HCT116 (cell line): ENCODE results near the gene SPTBN1. TPM values are rescaled to one million over a fixed set of nuclear protein-coding genes. Genes with fewer than 3 reads are reported as not detected.
A peak's percentile ranks its signal among the peaks of the same experiment; 100 is the strongest.

Experiments
- ATAC-seq: fragments of 200-7000 bp; cut with Tn5 transposase; 2 replicates; pipeline ENCODE4 v1.9.1; 2020; ENCODE audit warnings: mild to moderate bottlenecking, moderate library complexity
- BruUV-seq: library from RNA; stranded (reverse); fragments of 400-500 nt; replicated peaks from 2 replicates; lab custom pipeline; 2021; lab: Mats Ljungman, UMichigan
- CTCF ChIA-PET: fragments of 300-600 bp; sonication (Branson Sonifier 250); formaldehyde crosslinking; loops from one replicate; lab custom pipeline; 2021; ENCODE audit warnings: antibody characterized with exemption; lab: Charles Lee
- POLR2A ChIA-PET: fragments of 300-600, 350-600 bp; sonication (Branson Sonifier 250); formaldehyde crosslinking; loops from one replicate; lab custom pipeline; 2021; ENCODE audit warnings: antibody characterized with exemption; lab: Charles Lee
- RAD21 ChIA-PET, 2 experiments: fragments of 300-600 bp; sonication (Branson Sonifier 250); formaldehyde crosslinking; loops; one replicate each; lab custom pipeline; 2023; ENCODE audit warnings: low total read pairs in 2 of 2; ENCODE audit not compliant: uncharacterized antibody in 2 of 2, unreplicated experiment in 2 of 2, low non-redundant PET in 1 of 2; lab: Charles Lee
- DNase-seq: peaks from one replicate; pipeline ENCODE4 v3.0.0-alpha.2; 2010; ENCODE audit warnings: low read depth, low spot score
- H2AFZ ChIP-seq: fragments of 200-600 bp; shearing (Covaris generic), sonication (generic); 2 replicates; pipeline ENCODE4 v1.6.1; 2017; ENCODE audit warnings: low read depth, mixed run types, mixed read lengths, antibody characterized with exemption, low read length; ENCODE audit not compliant: poor library complexity, severe bottlenecking
- H3K27ac ChIP-seq: 2 replicates; pipeline ENCODE4 v1.5.1; 2012; ENCODE audit warnings: low read depth, low read length
- H3K27me3 ChIP-seq: fragments of 200-600 bp; sonication (generic); 2 replicates; pipeline ENCODE4 v1.6.1; 2016; ENCODE audit warnings: mixed run types, low read length, mixed read lengths; ENCODE audit not compliant: insufficient read depth
- H3K36me3 ChIP-seq, 2 experiments: fragments of 200-500 bp in 1 of 2; fragments of 200-600 bp in 1 of 2; sonication (Bioruptor generic) in 1 of 2; sonication (generic) in 1 of 2; 2 replicates each; pipeline versions ENCODE4 v1.5.1 to v1.6.1; 2014 to 2016; ENCODE audit warnings: low read length in 2 of 2, inconsistent platforms in 1 of 2, mixed read lengths in 1 of 2, mixed run types in 1 of 2; ENCODE audit not compliant: insufficient read depth in 2 of 2, control insufficient read depth in 1 of 2
- H3K4me1 ChIP-seq, 2 experiments: fragments of 200-600 bp in 1 of 2; sonication (generic) in 1 of 2; 2 replicates each; pipeline versions ENCODE4 v1.5.1 to v1.6.1; 2012 to 2017; ENCODE audit warnings: low read length in 2 of 2, inconsistent platforms in 1 of 2, mild to moderate bottlenecking in 1 of 2, mixed read lengths in 1 of 2, mixed run types in 1 of 2, moderate library complexity in 1 of 2; ENCODE audit not compliant: insufficient read depth in 2 of 2, control insufficient read depth in 1 of 2
- H3K4me2 ChIP-seq: fragments of 200-600 bp; sonication (generic); 2 replicates; pipeline ENCODE4 v1.6.1; 2017; ENCODE audit warnings: mixed run types, low read length, mixed read lengths
- H3K4me3 ChIP-seq, 2 experiments: fragments of 200-600 bp in 1 of 2; sonication (generic) in 1 of 2; replicated peaks in 1 of 2; 2 replicates each; pipeline ENCODE4 v1.5.1; 2011 to 2016; ENCODE audit warnings: low read length in 2 of 2, control low read depth in 1 of 2, low read depth in 1 of 2, mild to moderate bottlenecking in 1 of 2, mixed read lengths in 1 of 2, mixed run types in 1 of 2
- H3K79me2 ChIP-seq: fragments of 200-600 bp; sonication (generic); 2 replicates; pipeline ENCODE4 v1.6.1; 2017; ENCODE audit warnings: mild to moderate bottlenecking, mixed run types, low read length, moderate library complexity, mixed read lengths; ENCODE audit not compliant: insufficient read depth
- H3K9ac ChIP-seq: fragments of 200-600 bp; sonication (generic); 2 replicates; pipeline ENCODE4 v1.6.1; 2016; ENCODE audit warnings: low read length, mixed read lengths
- H3K9me2 ChIP-seq: fragments of 200-600 bp; sonication (generic), shearing (Covaris generic); 2 replicates; pipeline ENCODE4 v1.6.1; 2017; ENCODE audit warnings: mixed run types, mild to moderate bottlenecking, moderate library complexity; ENCODE audit not compliant: insufficient read depth
- H3K9me3 ChIP-seq, 2 experiments: fragments of 200-500 bp in 1 of 2; fragments of 200-600 bp in 1 of 2; sonication (Bioruptor generic) in 1 of 2; sonication (generic) in 1 of 2; 2 replicates each; pipeline ENCODE4 v1.6.1; 2014 to 2017; ENCODE audit warnings: low read length in 2 of 2, mixed read lengths in 2 of 2, inconsistent platforms in 1 of 2, low read depth in 1 of 2, mild to moderate bottlenecking in 1 of 2, mixed run types in 1 of 2, moderate library complexity in 1 of 2; ENCODE audit not compliant: control insufficient read depth in 1 of 2, insufficient read depth in 1 of 2
- H4K20me1 ChIP-seq: fragments of 200-600 bp; sonication (generic), shearing (Covaris generic); 2 replicates; pipeline ENCODE4 v1.6.1; 2017; ENCODE audit warnings: mixed run types, mild to moderate bottlenecking, moderate library complexity; ENCODE audit not compliant: insufficient read depth
- CBX3 ChIP-seq: IDR thresholded peaks from 2 replicates; pipeline ENCODE4 v1.6.1; 2012; ENCODE audit warnings: low read depth
- CEBPB ChIP-seq: IDR thresholded peaks from 2 replicates; pipeline ENCODE4 v1.6.1; 2012; ENCODE audit warnings: low read depth
- CTCF ChIP-seq, 3 experiments: fragments of 200-600 bp in 1 of 3; sonication (generic) in 1 of 3; IDR thresholded peaks in 2 of 3; conservative IDR thresholded peaks in 1 of 3; 2 replicates each; pipeline ENCODE4 v1.5.1; 2012 to 2017; ENCODE audit warnings: low read depth in 2 of 3, low read length in 2 of 3, antibody characterized with exemption in 1 of 3, borderline replicate concordance in 1 of 3, control low read depth in 1 of 3, mild to moderate bottlenecking in 1 of 3, mixed read lengths in 1 of 3, mixed run types in 1 of 3, moderate library complexity in 1 of 3; ENCODE audit not compliant: insufficient read depth in 1 of 3
- JUND ChIP-seq: IDR thresholded peaks from 2 replicates; pipeline ENCODE4 v1.6.1; 2012
- SIN3A ChIP-seq: IDR thresholded peaks from 2 replicates; pipeline ENCODE4 v1.6.1; 2012; ENCODE audit warnings: low read depth
- SP1 ChIP-seq: IDR thresholded peaks from 2 replicates; pipeline ENCODE4 v1.6.1; 2012; ENCODE audit warnings: low read depth
- ZFX ChIP-seq: fragments of 450-650 bp; IDR thresholded peaks from 2 replicates; pipeline ENCODE4 v1.6.1; 2017
- intact Hi-C: fragments of 100-400 bp; cut with micrococcal nuclease; formaldehyde crosslinking; loops from 2 replicates; pipeline ENCODE4 v1.10.0; 2022
- total RNA-seq: library from RNA; stranded (reverse); gene quantifications from one replicate; pipeline ENCODE4 v1.2.1, GENCODE V29; 2021; ENCODE audit not compliant: unreplicated experiment
- TF ChIP-seq, protein P1 (sequence below): IDR thresholded peaks from 2 replicates; pipeline ENCODE4 v1.6.1; 2012; ENCODE audit warnings: low read depth
- TF ChIP-seq, protein P2 (sequence below): IDR thresholded peaks from 2 replicates; pipeline ENCODE4 v1.6.1; 2012

The SPTBN1 gene
- total RNA-seq, 1 experiment from 2014 or later = 84.4 TPM

DNA sequence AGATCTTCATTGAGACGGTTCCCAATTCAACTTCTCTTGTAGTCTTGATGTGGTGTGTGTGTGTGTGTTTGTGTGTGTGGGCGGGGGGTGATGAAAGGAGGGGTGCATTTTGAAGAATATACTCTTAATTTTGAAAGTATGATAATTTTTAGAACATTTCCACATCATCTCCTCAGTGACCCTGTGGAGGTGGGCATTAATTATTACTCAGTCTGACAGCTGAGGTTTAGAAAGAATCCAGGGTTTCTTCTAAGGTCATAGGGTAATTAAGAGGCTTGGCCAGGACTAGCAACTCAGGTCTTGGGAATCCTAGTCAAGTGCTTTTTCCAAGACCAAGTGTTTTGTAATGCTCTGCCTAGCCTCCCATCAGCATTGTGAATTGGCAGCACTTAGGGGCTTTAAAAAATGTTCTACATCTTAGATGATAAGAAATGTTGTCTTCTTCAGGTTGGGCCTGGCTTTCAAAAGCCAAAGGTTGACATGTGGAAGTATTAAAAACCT is 100.5 kb downstream of the SPTBN1 start:
- ATAC-seq (no peak), DNase-seq (no peak)
- CTCF ChIA-PET = no interaction called here
- H3K27ac ChIP-seq = peak overlapping the region; percentile 91
- H3K9me3 ChIP-seq = no peaks in the 10 kb centered on the region
- BruUV-seq = no TSS peak
- intact Hi-C loops = no loop called here
- no peak overlapping the region for H2AFZ ChIP-seq
- H3K9ac ChIP-seq = peak overlapping the region; percentile 88
- H3K27me3 ChIP-seq = no peaks in the 10 kb centered on the region
- H3K9me2 ChIP-seq = no peaks in the 10 kb centered on the region
- peaks cover 37% of the 10 kb centered on the region for H3K79me2 ChIP-seq
- peak overlapping the region in 1 of 2 experiments; percentile 94; a peak in 3 of 4 replicates for H3K4me3 ChIP-seq
- H3K4me2 ChIP-seq = peak overlapping the region; percentile 88
- H4K20me1 ChIP-seq = no peaks in the 10 kb centered on the region
- no peaks in the 10 kb centered on the region for H3K36me3 ChIP-seq
- POLR2A ChIA-PET = interaction anchor here (1.5 kb wide), 1 partner anchor 8 kb away, joined by 3 read pairs; no protein-coding TSS in a partner anchor
- RAD21 ChIA-PET = no interaction called here
- peaks cover 14 to 26% of the 10 kb centered on the region in 2 experiments for H3K4me1 ChIP-seq
- TF ChIP-seq CTCF (IDR thresholded peaks at IDR 0.05 in 2 of 3, conservative IDR thresholded peaks at IDR 0.05 in 1 of 3; ENCODE audit: borderline replicate concordance in 1 of 3, insufficient read depth in 1 of 3, low read depth in 2 of 3, low read length in 2 of 3) (no peak), ZFX (no peak), SIN3A (no peak), SP1 (no peak), CEBPB (no peak), CBX3 (no peak), JUND (no peak)
- TF ChIP-seq, protein P1, sequence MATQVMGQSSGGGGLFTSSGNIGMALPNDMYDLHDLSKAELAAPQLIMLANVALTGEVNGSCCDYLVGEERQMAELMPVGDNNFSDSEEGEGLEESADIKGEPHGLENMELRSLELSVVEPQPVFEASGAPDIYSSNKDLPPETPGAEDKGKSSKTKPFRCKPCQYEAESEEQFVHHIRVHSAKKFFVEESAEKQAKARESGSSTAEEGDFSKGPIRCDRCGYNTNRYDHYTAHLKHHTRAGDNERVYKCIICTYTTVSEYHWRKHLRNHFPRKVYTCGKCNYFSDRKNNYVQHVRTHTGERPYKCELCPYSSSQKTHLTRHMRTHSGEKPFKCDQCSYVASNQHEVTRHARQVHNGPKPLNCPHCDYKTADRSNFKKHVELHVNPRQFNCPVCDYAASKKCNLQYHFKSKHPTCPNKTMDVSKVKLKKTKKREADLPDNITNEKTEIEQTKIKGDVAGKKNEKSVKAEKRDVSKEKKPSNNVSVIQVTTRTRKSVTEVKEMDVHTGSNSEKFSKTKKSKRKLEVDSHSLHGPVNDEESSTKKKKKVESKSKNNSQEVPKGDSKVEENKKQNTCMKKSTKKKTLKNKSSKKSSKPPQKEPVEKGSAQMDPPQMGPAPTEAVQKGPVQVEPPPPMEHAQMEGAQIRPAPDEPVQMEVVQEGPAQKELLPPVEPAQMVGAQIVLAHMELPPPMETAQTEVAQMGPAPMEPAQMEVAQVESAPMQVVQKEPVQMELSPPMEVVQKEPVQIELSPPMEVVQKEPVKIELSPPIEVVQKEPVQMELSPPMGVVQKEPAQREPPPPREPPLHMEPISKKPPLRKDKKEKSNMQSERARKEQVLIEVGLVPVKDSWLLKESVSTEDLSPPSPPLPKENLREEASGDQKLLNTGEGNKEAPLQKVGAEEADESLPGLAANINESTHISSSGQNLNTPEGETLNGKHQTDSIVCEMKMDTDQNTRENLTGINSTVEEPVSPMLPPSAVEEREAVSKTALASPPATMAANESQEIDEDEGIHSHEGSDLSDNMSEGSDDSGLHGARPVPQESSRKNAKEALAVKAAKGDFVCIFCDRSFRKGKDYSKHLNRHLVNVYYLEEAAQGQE = no peak
- TF ChIP-seq, protein P2, sequence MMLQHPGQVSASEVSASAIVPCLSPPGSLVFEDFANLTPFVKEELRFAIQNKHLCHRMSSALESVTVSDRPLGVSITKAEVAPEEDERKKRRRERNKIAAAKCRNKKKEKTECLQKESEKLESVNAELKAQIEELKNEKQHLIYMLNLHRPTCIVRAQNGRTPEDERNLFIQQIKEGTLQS = no peak
- TF ChIP-seq, all 23 proteins: peak for 0
